ENCODE measurements around the gene CHD5. TPM values are rescaled to one million over a fixed set of nuclear protein-coding genes. Genes with fewer than 3 reads are reported as not detected.

CHD5 gene
- total and polyA plus RNA-seq, 2 of the 4 experiments (the other 2 are of a cell fraction), result under 0.01 to 0.09 TPM

GRCh38 chr1:6052543-6053205 is 127.4 kb downstream of the CHD5 start:
- in situ Hi-C loops (cut with MboI; ENCODE audit: low sequenced_read_pairs), result no loop called here
- intact Hi-C loops (cut with micrococcal nuclease), result loop anchor here (1.0 to 5.0 kb wide), 4 partner anchors 120 to 291 kb away; no protein-coding TSS in a partner anchor
- no peaks in the 10 kb centered on the region for H3K9me1 ChIP-seq (ENCODE audit: insufficient read depth, low read length)
- CTCF ChIA-PET, result interaction anchor here (0.6 kb wide), 2 partner anchors 10 to 192 kb away, joined by 3 read pairs; no protein-coding TSS in a partner anchor
- no peak overlapping the region for H3K56ac ChIP-seq (ENCODE audit: extremely low read depth, insufficient read depth, low read length)
- POLR2A ChIA-PET (ENCODE audit: unreplicated experiment), result interaction anchor here (0.5 kb wide), 1 partner anchor 163 kb away, joined by 15 read pairs; no protein-coding TSS in a partner anchor
- TF ChIP-seq BHLHE40 (IDR thresholded peaks at IDR 0.05; ENCODE audit: low read depth, low read length) (no peak), RCOR1 (IDR thresholded peaks at IDR 0.05; ENCODE audit: insufficient replicate concordance, low read length) (no peak), RAD21 (IDR thresholded peaks at IDR 0.05; ENCODE audit: low read length) (peak; percentile 72), CTCF (conservative IDR thresholded peaks at IDR 0.05; ENCODE audit: low read depth, low read length) (peak; percentile 60), SMC3 (IDR thresholded peaks at IDR 0.05; ENCODE audit: low read depth, low read length) (peak; percentile 57), MAFK (IDR thresholded peaks at IDR 0.05; ENCODE audit: low read depth, low read length) (no peak), MAZ (IDR thresholded peaks at IDR 0.05; ENCODE audit: borderline replicate concordance, low read depth, low read length) (no peak), ELK1 (IDR thresholded peaks at IDR 0.05; ENCODE audit: borderline replicate concordance, low read depth, low read length) (no peak)
- H3K9me3 ChIP-seq (ENCODE audit: control insufficient read depth, insufficient read depth, low read length), result no peaks in the 10 kb centered on the region
- H3K23ac ChIP-seq (ENCODE audit: low read depth, low read length), result no peak overlapping the region
- no peak overlapping the region for H3K9ac ChIP-seq (ENCODE audit: low read depth, low read length)
- no peak overlapping the region for H2BK5ac ChIP-seq (ENCODE audit: low read depth, low read length, poor library complexity, severe bottlenecking)
- H3K4me1 ChIP-seq (ENCODE audit: control insufficient read depth, insufficient read depth, low read length), result no peaks in the 10 kb centered on the region
- H3K36me3 ChIP-seq (ENCODE audit: control insufficient read depth, insufficient read depth, low read length), result no peaks in the 10 kb centered on the region
- peak; percentile 68 for DNase-seq
- no peaks in the 10 kb centered on the region for H3K79me1 ChIP-seq (ENCODE audit: low read depth in 1 of 2, low read length in 2 of 2)
- no peak overlapping the region for H4K91ac ChIP-seq (ENCODE audit: insufficient read depth, low read depth, low read length)
- dilution Hi-C loops (cut with HindIII; ENCODE audit: low sequenced_read_pairs, unreplicated experiment), result no loop called here
- no peak overlapping the region for H2AFZ ChIP-seq (replicated peaks; ENCODE audit: low read length, poor library complexity)
- H2AK5ac ChIP-seq (ENCODE audit: low read depth, low read length), result no peak overlapping the region
- no peak overlapping the region for H3K4ac ChIP-seq (ENCODE audit: low read depth, low read length)
- H4K5ac ChIP-seq (ENCODE audit: low read depth, low read length), result no peak overlapping the region
- no peak overlapping the region for H2BK120ac ChIP-seq (ENCODE audit: low read depth, low read length)
- peaks cover 6% of the 10 kb centered on the region; the same call in 1 of the 2 replicates for H4K20me1 ChIP-seq (ENCODE audit: insufficient read depth, low read length)
- H3K27ac ChIP-seq (ENCODE audit: insufficient read depth, low read length), result no peak overlapping the region
- H3K18ac ChIP-seq (ENCODE audit: low read depth, low read length), result no peak overlapping the region
- no peak overlapping the region for H3K4me2 ChIP-seq (ENCODE audit: low read depth, low read length)
- 5% methylated on average over 11 of the region's 16 CpGs; no CpG with 5 or more reads in 1 of the 2 experiments for WGBS, 2 experiments (ENCODE audit: extremely low coverage in 2 of 2, insufficient read length in 1 of 2)
- H2BK20ac ChIP-seq (ENCODE audit: low read depth, low read length), result no peak overlapping the region
- peak; percentile 83 for ATAC-seq (ENCODE audit: low read depth)
- H2BK15ac ChIP-seq (ENCODE audit: low read depth, low read length), result no peak overlapping the region
- no peak overlapping the region for H4K8ac ChIP-seq (ENCODE audit: low read depth in 2 of 2, low read length in 2 of 2)
- H3K4me3 ChIP-seq (ENCODE audit: insufficient read depth, low read depth, low read length), result no peak overlapping the region
- BruUV-seq (replicated peaks), result no TSS peak
- H3K14ac ChIP-seq (replicated peaks; ENCODE audit: low read depth, low read length), result no peak overlapping the region
- no peak overlapping the region for H2AK9ac ChIP-seq (replicated peaks; ENCODE audit: low read depth, low read length, poor library complexity)
- H3K27me3 ChIP-seq (ENCODE audit: control insufficient read depth, insufficient read depth, low read length), result peaks cover 6% of the 10 kb centered on the region; the same call in 1 of the 2 replicates

Data from IMR-90 (cell line).